GM12878 (cell line): ENCODE data around the gene PRIM1. TPM values are rescaled to one million over a fixed set of nuclear protein-coding genes. Genes with fewer than 3 reads are reported as not detected.
A peak's percentile ranks its signal among the peaks of the same experiment; 100 is the strongest.

ENCODE experiments used
- ATAC-seq: fragments of 200-7000 bp; cut with Tn5 transposase; 3 replicates; pipeline ENCODE4 v1.9.1; 2020; ENCODE audit warnings: mild to moderate bottlenecking, moderate library complexity
- BruUV-seq: library from RNA; stranded (reverse); fragments of 400-500 nt; replicated peaks from 2 replicates; lab custom pipeline; 2021; lab: Mats Ljungman, UMichigan
- CTCF ChIA-PET: fragments of 300-600 bp; sonication (Branson Sonifier 250); formaldehyde crosslinking; extraction: SDS; loops from one replicate; lab custom pipeline; 2021; ENCODE audit warnings: inconsistent platforms; lab: Yijun Ruan, JAX
- POLR2A ChIA-PET: fragments of 350-600 bp; formaldehyde crosslinking; extraction: SDS; loops from one replicate; lab custom pipeline; 2021; ENCODE audit warnings: inconsistent platforms; lab: Charles Lee
- RAD21 ChIA-PET: fragments of 300-600 bp; sonication (Branson Sonifier 250); formaldehyde crosslinking; loops from one replicate; lab custom pipeline; 2023; ENCODE audit warnings: antibody characterized with exemption; ENCODE audit not compliant: unreplicated experiment; lab: Charles Lee
- SMC1A ChIA-PET: fragments of 300-600 bp; sonication (Branson Sonifier 250); formaldehyde crosslinking; loops from one replicate; lab custom pipeline; 2023; ENCODE audit not compliant: unreplicated experiment, uncharacterized antibody; lab: Charles Lee
- DNase-seq: peaks from one replicate; pipeline ENCODE4 v3.0.0-alpha.2; 2011; ENCODE audit warnings: low read depth, low spot score
- FAIRE-seq: peaks from 3 replicates; lab custom pipeline; 2011; peaks lifted over from hg19 to GRCh38; lab: Jason Lieb, UNC
- H2AFZ ChIP-seq: 2 replicates; pipeline ENCODE4 v1.6.0; 2011; ENCODE audit warnings: low read depth, low read length, control low read depth; ENCODE audit not compliant: control insufficient read depth
- H3K27ac ChIP-seq: 2 replicates; pipeline ENCODE4 v1.5.1; 2011; ENCODE audit warnings: control low read depth; ENCODE audit not compliant: control insufficient read depth, insufficient read depth
- H3K27me3 ChIP-seq, 2 experiments: replicated peaks in 1 of 2; 2 replicates each; pipeline versions ENCODE4 v1.6.0 to v1.6.1; 2011; ENCODE audit warnings: low read length in 1 of 2; ENCODE audit not compliant: control insufficient read depth in 2 of 2, insufficient read depth in 2 of 2
- H3K36me3 ChIP-seq, 2 experiments: 2 replicates each; pipeline ENCODE4 v1.5.1; 2011; ENCODE audit warnings: low read length in 1 of 2; ENCODE audit not compliant: control insufficient read depth in 2 of 2, insufficient read depth in 2 of 2
- H3K4me1 ChIP-seq: 2 replicates; pipeline ENCODE4 v1.6.1; 2011; ENCODE audit warnings: mild to moderate bottlenecking, low read length, moderate library complexity, mixed read lengths; ENCODE audit not compliant: control insufficient read depth, insufficient read depth
- H3K4me2 ChIP-seq: 2 replicates; pipeline ENCODE4 v1.6.0; 2011; ENCODE audit warnings: control low read depth; ENCODE audit not compliant: control insufficient read depth, insufficient read depth
- H3K4me3 ChIP-seq: fragments of 200-600 bp; sonication (generic); 2 replicates; pipeline ENCODE4 v1.5.1; 2016
- H3K79me2 ChIP-seq: 2 replicates; pipeline ENCODE4 v1.6.0; 2011; ENCODE audit warnings: low read length; ENCODE audit not compliant: control insufficient read depth, insufficient read depth
- H3K9ac ChIP-seq: 2 replicates; pipeline ENCODE4 v1.8.0; 2011; ENCODE audit warnings: low read length, control low read depth, mixed read lengths; ENCODE audit not compliant: control insufficient read depth, insufficient read depth
- H3K9me3 ChIP-seq: replicated peaks from 3 replicates; pipeline ENCODE4 v1.5.1; 2011; ENCODE audit warnings: mild to moderate bottlenecking, low read length; ENCODE audit not compliant: control insufficient read depth, insufficient read depth
- H4K20me1 ChIP-seq: 2 replicates; pipeline ENCODE4 v1.6.0; 2011; ENCODE audit not compliant: control insufficient read depth, insufficient read depth
- ATF7 ChIP-seq: fragments of 450-650 bp; IDR thresholded peaks from 2 replicates; pipeline ENCODE4 v1.6.1; 2016; ENCODE audit warnings: low read depth, mild to moderate bottlenecking
- CBX3 ChIP-seq: fragments of 200-600 bp; sonication (generic); IDR thresholded peaks from 2 replicates; pipeline ENCODE4 v1.6.1; 2016; ENCODE audit warnings: low read depth, borderline replicate concordance
- FOXK2 ChIP-seq: fragments of 450-650 bp; IDR thresholded peaks from 2 replicates; pipeline ENCODE4 v1.6.1; 2017; ENCODE audit warnings: mild to moderate bottlenecking, moderate library complexity
- IKZF1 ChIP-seq: fragments of 450-650 bp; conservative IDR thresholded peaks from 2 replicates; pipeline ENCODE4 v1.6.1; 2017; ENCODE audit warnings: antibody characterized with exemption, mild to moderate bottlenecking
- NR2C2 ChIP-seq: IDR thresholded peaks from 2 replicates; pipeline ENCODE4 v1.6.1; 2011; ENCODE audit warnings: borderline replicate concordance, low read depth; ENCODE audit not compliant: control insufficient read depth, insufficient read length
- RBBP5 ChIP-seq: fragments of 200-600 bp; sonication (generic); conservative IDR thresholded peaks from 2 replicates; pipeline ENCODE4 v1.6.1; 2016
- SPI1 ChIP-seq: IDR thresholded peaks from 2 replicates; pipeline ENCODE4 v1.6.1; 2011; ENCODE audit warnings: low read depth, mild to moderate bottlenecking, low read length, moderate library complexity, borderline replicate concordance; ENCODE audit not compliant: insufficient read depth
- SUZ12 ChIP-seq: fragments of 200-600 bp; sonication (generic); IDR thresholded peaks from one replicate; pipeline ENCODE4 v1.6.1; 2018; ENCODE audit warnings: antibody characterized with exemption, mild to moderate bottlenecking; ENCODE audit not compliant: unreplicated experiment
- TCF7 ChIP-seq: IDR thresholded peaks from 2 replicates; pipeline ENCODE4 v1.6.1; 2014; ENCODE audit warnings: antibody characterized with exemption, borderline replicate concordance
- WGBS: methylation state at CpG from one replicate; pipeline ENCODE4 v1.1.6; 2016; ENCODE audit warnings: low lambda C conversion rate; ENCODE audit not compliant: insufficient replicate concordance, insufficient coverage; ENCODE audit errors: missing lambda C conversion rate; 5-methylcytosine and 5-hydroxymethylcytosine counted together
- in situ Hi-C: fragments of 300-500 bp; cut with MboI; formaldehyde crosslinking; loops from 9 replicates; pipeline ENCODE4 v1.14.3; 2018; ENCODE audit warnings: mixed read lengths
- intact Hi-C: fragments of 100-400 bp; cut with micrococcal nuclease; formaldehyde crosslinking; loops from one replicate; pipeline ENCODE4 v1.14.2; 2022; ENCODE audit not compliant: unreplicated experiment
- polyA plus RNA-seq, 11 experiments: library from polyadenylated mRNA; depleted of rRNA in 4 of 11; unstranded in 6 of 11; stranded (reverse) in 5 of 11; fragments of >200 nt; fragmentation: Nextera tagmentation in 4 of 11; fragmentation: Illumina TruSeq in 1 of 11; extraction: Ambion mirVana in 4 of 11; extraction: Trizol in 1 of 11; gene quantifications; 1 replicate in 1 of 11; 2 replicates in 10 of 11; pipeline versions ENCODE4 v1.2.1 to v1.2.3, GENCODE V29; 2011 to 2016; ENCODE audit warnings: inconsistent platforms in 2 of 11, missing spikeins in 2 of 11, low read depth in 1 of 11
- total RNA-seq, 4 experiments: library from RNA; depleted of rRNA in 3 of 4; stranded (reverse); fragments of >200 nt in 3 of 4; fragmentation: Illumina TruSeq in 1 of 4; extraction: Trizol in 1 of 4; gene quantifications; 2 replicates each; pipeline versions ENCODE4 v1.2.1 to v1.2.3, GENCODE V29; 2013 to 2021
- TF ChIP-seq, protein P1 (sequence below): fragments of 450-650 bp; IDR thresholded peaks from 2 replicates; pipeline ENCODE4 v1.6.1; 2016; ENCODE audit warnings: mild to moderate bottlenecking

PRIM1 gene
- total and polyA plus RNA-seq, 10 of the 15 experiments (the other 5 are each of a cell fraction or from before 2014, with no cell fraction given): 27.1 to 70.6 (median 55.7) TPM

- TF ChIP-seq, protein P1, sequence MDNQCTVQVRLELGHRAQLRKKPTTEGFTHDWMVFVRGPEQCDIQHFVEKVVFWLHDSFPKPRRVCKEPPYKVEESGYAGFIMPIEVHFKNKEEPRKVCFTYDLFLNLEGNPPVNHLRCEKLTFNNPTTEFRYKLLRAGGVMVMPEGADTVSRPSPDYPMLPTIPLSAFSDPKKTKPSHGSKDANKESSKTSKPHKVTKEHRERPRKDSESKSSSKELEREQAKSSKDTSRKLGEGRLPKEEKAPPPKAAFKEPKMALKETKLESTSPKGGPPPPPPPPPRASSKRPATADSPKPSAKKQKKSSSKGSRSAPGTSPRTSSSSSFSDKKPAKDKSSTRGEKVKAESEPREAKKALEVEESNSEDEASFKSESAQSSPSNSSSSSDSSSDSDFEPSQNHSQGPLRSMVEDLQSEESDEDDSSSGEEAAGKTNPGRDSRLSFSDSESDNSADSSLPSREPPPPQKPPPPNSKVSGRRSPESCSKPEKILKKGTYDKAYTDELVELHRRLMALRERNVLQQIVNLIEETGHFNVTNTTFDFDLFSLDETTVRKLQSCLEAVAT: no peak
- peak; percentile 39; the same call in 1 of the 2 replicates for TF ChIP-seq ATF7
- peak; percentile 73 for TF ChIP-seq IKZF1
- peak; percentile 95 for TF ChIP-seq SPI1
Measured at GRCh38 chr12:56775638-56776037, 23.5 kb upstream of the PRIM1 start (continued).

DNA sequence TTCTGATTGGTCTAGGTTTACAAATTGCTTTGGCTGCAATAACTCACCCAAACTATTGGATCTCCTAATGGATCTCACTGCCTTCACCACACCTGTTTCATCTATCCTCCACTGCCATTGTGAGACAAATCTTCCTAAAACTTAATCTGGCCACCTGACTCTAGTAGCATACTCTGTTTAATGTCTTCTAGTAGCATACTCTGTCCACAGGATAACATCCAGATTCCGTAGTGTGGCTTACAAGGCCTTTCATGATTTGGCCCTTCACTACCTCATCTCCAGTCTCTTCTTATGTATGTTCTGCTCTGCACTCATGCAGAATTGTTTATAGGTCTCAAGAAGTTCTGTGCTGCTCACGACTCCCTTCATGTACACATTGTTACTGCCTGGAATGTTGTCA lies 21.0 kb upstream of the PRIM1 start:
- intact Hi-C loops: no loop called here
- no peaks in the 10 kb centered on the region for H3K4me1 ChIP-seq
- ATAC-seq (no peak), FAIRE-seq (no peak)
- WGBS: 72% methylated on average over 2 of the region's 2 CpGs
- no peaks in the 10 kb centered on the region for H3K79me2 ChIP-seq
- no TSS peak for BruUV-seq
- POLR2A ChIA-PET: no interaction called here
- RAD21 ChIA-PET: no interaction called here
- TF ChIP-seq FOXK2 (no peak), CBX3 (no peak), NR2C2 (no peak), TCF7 (no peak), RBBP5 (no peak), SUZ12 (no peak)
- TF ChIP-seq, all 136 proteins: peak for 0
- DNase-seq: no peak
- Histone ChIP-seq H3K9me3 (no peaks in the 10 kb centered on the region), H2AFZ (no peak overlapping the region), H3K9ac (no peak overlapping the region), H3K27ac (no peak overlapping the region), H3K4me2 (no peak overlapping the region), H4K20me1 (no peaks in the 10 kb centered on the region), H3K36me3 (no peaks in the 10 kb centered on the region), H3K4me3 (no peak overlapping the region), H3K27me3 (no peaks in the 10 kb centered on the region)
- in situ Hi-C loops: no loop called here
- SMC1A ChIA-PET: no interaction called here
- CTCF ChIA-PET: no interaction called here
